Omental fat pad (tissue), 4 donors: ENCODE measurements around the gene PSMD4. TPM values are rescaled to one million over a fixed set of nuclear protein-coding genes. Genes with fewer than 3 reads are reported as not detected.
"Not testable (repeated sequence)": the region's sequence is repeated elsewhere in the genome, so short reads cannot be mapped to it uniquely, and the experiment has no call there.

Experiments used
- ATAC-seq: fragments of 150-250 bp; one replicate; pipeline ENCODE4 v1.9.1; 2016; ENCODE audit warnings: mild to moderate bottlenecking, moderate library complexity; ENCODE audit not compliant: low FRiP score
- DNase-seq: peaks from one replicate; pipeline ENCODE4 v3.0.0-alpha.2; 2019; ENCODE audit warnings: low spot score
- total RNA-seq, 4 donors: library from RNA; depleted of rRNA; stranded (reverse); fragments of >200 nt; gene quantifications; one replicate each; pipeline ENCODE4 v1.1.0, GENCODE V29; 2016
- TF ChIP-seq, protein P1 (sequence below), 3 donors: fragments of 450-650 bp; IDR thresholded peaks; one replicate each; pipeline ENCODE4 v1.5.1; 2016 to 2017; ENCODE audit warnings: antibody characterized with exemption in 3 of 3, mild to moderate bottlenecking in 3 of 3, moderate library complexity in 2 of 3

PSMD4 gene
- total RNA-seq: 100 to 1,000 TPM in 3 of 4 donors, 10 to 100 TPM in 1; 96.4 to 148 (median 131) TPM

DNA sequence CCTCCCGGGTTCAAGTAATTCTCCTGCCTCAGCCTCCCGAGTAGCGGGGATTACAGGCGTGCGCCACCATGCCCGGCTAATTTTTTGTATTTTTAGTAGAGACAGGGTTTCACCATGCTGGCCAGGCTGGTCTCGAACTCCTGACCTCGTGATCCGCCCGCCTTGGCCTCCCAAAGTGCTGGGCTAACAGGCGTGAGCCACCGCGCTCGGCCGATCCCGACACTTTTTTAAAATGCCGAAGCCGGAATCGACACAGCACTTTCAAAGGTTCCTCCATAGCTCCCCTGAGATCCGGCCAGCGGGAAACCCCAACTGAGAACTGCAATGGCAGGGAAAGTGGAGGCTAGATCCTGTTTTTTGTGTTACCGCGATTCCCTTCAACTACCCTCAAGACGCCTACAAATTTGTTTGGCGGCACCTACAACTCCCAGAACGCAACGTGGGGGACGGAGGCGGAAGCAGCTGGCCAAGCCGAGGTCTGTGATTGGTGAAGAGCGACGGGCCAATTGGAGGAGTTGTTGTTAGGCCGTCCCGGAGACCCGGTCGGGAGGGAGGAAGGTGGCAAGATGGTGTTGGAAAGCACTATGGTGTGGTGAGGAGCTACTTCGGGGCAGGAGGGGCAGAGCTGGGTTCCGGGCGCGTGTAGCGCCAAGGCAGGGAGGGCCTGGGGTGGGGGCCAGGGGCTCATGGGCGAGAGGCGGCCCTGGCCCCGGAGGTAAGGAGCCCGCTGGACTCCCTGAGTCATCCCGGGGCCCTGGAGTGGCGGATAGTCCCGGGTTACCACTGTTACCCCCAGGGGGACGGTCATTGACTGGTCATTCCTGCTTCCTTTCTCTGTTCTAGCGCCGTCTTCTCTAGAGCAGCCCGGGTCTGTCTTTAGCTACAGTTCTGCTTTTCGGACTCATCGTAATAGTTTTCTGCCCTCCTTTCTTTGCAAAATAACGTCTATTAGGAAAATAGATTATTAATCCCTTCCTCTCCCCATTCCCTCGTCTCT is at the start of gene PSMD4:
Gene PSMD4 (plus strand): TSS at position 518 of the 997 bp plus-strand sequence. CDS start 49 bp downstream, at position 567.
- TF ChIP-seq, protein P1, sequence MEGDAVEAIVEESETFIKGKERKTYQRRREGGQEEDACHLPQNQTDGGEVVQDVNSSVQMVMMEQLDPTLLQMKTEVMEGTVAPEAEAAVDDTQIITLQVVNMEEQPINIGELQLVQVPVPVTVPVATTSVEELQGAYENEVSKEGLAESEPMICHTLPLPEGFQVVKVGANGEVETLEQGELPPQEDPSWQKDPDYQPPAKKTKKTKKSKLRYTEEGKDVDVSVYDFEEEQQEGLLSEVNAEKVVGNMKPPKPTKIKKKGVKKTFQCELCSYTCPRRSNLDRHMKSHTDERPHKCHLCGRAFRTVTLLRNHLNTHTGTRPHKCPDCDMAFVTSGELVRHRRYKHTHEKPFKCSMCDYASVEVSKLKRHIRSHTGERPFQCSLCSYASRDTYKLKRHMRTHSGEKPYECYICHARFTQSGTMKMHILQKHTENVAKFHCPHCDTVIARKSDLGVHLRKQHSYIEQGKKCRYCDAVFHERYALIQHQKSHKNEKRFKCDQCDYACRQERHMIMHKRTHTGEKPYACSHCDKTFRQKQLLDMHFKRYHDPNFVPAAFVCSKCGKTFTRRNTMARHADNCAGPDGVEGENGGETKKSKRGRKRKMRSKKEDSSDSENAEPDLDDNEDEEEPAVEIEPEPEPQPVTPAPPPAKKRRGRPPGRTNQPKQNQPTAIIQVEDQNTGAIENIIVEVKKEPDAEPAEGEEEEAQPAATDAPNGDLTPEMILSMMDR (IDR thresholded peaks at IDR 0.05): no peak
- ATAC-seq (peak; percentile 98), DNase-seq (peak; percentile 66)

DNA sequence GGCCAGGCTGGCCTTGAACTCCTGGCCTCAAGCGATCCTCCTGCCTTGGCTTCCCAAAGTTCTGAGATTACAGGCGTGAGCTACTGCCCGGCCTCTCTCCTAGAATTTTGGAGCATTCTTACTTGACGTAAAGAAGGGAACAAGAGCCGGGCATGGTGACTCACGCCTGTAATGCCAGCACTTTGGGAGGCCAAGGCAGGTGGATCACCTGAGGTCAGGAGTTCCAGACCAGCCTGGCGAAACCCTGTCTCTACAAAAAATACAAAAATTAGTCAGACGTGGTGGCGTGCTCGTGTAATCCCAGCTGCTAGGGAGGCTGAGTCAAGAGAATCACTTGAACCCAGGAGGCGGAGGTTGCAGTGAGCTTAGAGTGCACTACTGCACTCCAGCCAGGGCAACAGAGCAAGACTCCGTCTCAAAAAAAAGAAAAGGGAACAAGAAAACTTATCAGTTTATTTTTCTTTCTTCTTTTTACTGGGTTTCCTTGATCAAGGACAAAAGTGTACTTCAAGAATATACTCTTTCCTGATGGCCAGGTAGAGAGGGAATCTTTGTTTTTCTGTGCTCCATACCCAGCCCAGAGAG is 49.1 kb upstream of the PSMD4 start:
- not testable (repeated sequence) for DNase-seq, ATAC-seq

DNA sequence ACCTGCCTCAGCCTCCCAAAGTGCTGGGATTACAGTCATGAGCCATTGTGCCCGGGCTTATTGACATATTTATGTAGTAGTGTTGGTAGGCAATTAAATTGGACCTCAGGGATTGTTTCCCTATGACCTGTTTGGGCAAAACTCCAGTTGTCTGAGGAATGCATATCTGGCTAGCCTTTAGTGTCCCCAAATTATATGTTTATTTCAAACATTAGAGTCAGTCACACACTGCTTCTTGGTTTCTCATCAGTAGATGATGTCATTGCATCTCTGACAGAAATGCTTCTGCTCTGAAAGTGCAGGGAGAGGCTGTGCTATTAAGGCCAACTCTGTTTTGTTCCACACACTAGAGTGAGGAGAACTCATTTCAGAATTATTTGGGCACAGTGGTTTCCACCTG is 43.7 kb upstream of the PSMD4 start:
- ATAC-seq (no peak), DNase-seq (no peak)
- TF ChIP-seq, protein P1 (IDR thresholded peaks at IDR 0.05): no peak

DNA sequence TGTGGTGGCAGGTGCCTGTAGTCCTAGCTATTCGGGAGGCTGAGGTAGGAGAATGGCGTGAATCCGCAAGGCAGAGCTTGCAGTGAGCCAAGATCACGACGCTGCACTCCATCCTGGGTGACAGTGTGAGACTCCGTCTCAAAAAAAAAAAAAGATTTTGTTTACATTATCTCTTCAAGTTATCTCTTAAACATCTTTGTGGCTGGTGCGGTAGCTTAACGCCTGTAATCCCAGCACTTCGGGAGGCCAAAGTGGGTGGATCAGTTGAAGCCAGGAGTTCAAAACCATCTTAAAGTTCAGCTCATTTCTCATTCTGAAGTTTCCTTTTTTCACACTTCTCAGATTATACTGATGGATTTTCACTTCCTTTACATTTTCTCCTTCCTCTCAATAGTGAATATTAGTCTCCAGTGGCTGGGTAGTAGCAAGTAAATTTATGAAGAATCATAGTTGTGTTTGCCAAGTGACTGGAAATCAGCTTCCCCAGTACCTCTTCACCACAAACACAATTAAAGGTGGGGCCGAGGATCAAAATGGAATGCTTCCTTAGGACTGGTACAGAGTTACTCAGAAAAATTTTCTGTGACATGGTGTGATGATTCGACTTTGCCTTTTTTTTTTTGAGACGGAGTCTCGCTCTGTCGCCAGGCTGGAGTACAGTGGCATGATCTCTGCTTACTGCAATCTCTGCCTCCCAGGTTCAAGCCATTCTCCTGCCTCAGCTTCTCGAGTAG is 42.4 kb upstream of the PSMD4 start:
- DNase-seq (no peak), ATAC-seq (no peak)
- TF ChIP-seq, protein P1 (IDR thresholded peaks at IDR 0.05): no peak

DNA sequence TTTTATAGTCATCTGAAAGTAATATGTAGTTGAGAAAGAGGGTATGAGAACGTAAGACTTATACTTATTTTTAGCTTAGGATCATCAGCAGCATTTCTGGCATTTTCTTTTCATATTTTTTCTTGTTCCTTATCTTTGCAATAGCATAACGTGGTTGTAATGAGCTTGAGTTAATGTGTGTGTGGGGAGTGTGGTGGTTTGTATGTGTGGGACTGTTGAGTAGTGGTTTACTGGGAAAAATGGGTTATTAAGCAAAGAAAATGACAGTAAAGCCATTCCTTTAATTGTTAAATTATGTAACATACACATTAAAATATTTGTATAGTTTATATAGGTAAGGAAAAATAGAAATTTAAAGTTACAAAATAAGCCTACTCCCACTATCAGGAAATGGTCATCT is 41.0 kb upstream of the PSMD4 start:
- TF ChIP-seq, protein P1 (IDR thresholded peaks at IDR 0.05): no peak
- ATAC-seq: no peak
- no peak for DNase-seq

DNA sequence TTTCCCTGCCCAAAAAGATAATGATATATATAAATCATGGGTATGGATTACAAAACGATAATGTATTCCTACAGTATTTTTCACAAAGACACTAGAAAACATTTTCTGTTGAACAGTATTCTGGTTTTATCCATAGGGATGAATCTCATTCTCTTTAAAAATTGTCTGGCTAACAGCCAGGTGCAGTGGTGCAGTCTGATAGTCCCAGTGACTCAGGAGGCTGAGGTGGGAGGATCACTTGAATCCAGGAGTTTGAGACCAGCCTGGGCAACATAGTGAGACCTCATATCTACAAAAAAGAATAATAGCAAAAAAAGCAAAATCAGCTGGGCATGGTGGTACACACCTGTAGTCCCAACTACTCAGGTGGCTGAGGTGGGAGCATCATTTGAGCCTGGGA is 32.9 kb upstream of the PSMD4 start:
- TF ChIP-seq, protein P1 (IDR thresholded peaks at IDR 0.05): no peak
- no peak for ATAC-seq
- DNase-seq: no peak

DNA sequence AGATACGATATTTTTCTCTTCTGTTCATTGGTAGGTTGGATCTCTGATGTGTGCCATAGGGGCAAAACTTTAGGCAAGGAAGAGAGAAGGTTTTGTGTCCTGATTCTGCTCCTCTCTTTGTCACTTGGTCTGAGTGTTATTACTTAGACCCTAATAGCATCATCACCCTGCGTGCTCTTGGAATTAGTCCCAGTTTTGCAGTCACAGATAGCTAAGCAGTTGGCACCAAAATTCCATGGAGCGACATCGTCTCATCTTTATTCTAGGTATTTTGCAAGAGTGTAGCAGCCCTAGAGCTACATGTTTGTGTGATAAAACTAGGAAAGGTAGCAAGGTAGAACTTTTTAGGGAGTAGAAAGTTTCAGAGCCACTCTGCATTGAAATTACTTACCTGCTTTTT is 32.4 kb upstream of the PSMD4 start:
- ATAC-seq (no peak), DNase-seq (no peak)
- TF ChIP-seq, protein P1 (IDR thresholded peaks at IDR 0.05): no peak
